ENCODE results near the gene SMIM41. TPM values are rescaled to one million over a fixed set of nuclear protein-coding genes. Genes with fewer than 3 reads are reported as not detected.

SMIM41 gene
- total and polyA plus RNA-seq, 2 experiments from 2014 or later: not detected

DNA sequence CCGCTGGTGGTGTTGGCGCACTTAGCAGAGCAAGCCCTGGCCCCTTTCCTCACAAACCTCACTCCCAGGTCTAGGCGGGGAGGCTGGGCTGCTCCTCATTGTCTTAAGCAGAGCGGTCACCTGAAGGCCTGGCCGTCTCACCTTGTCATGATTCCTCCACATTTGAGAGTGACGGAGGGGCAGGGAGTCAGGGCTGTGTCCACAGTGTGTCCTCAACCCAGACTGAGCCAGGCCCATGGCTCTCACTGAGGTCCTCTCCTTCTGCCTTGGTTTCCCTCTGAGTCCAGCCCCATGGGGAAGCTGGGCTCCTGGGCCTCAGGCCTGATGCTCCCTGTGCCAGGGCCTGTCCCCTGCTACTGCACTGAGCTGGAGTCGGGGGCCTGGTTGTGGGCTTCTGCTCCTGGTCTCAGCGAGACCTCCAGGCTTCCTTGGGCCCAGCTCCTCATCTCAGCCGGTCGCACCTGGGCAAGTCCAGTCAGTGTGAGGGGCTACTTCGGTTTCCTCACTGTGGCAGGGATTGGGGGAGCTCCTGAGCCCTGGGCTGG is 67.4 kb downstream of the SMIM41 start:
- in situ Hi-C loops (cut with MboI): no loop called here
- 54 to 57% methylated on average over 10 to 11 of the region's 11 CpGs for WGBS, 2 experiments (ENCODE audit: low coverage in 1 of 2, low lambda C conversion rate in 2 of 2, missing lambda C conversion rate in 2 of 2)
- H3F3A ChIP-seq (ENCODE audit: insufficient read depth): peaks cover 19% of the 10 kb centered on the region
- H3K4me3 ChIP-seq: peak overlapping the region; percentile 15; the same call in 1 of the 2 replicates
- H3K36me3 ChIP-seq (ENCODE audit: low read depth): no peaks in the 10 kb centered on the region
- no peaks in the 10 kb centered on the region for H3K9me2 ChIP-seq (ENCODE audit: insufficient read depth)
- H3K9ac ChIP-seq: peak overlapping the region; percentile 88
- peak; percentile 13 for DNase-seq
- H2AFZ ChIP-seq: no peak overlapping the region
- H3K4me2 ChIP-seq (ENCODE audit: unreplicated experiment): peak overlapping the region; percentile 80
- no peaks in the 10 kb centered on the region for H3K27me3 ChIP-seq (replicated peaks; ENCODE audit: insufficient read depth)
- H3K4me1 ChIP-seq (ENCODE audit: insufficient read depth): peaks cover 40% of the 10 kb centered on the region
- no peak for TF ChIP-seq EZH2phosphoT487 (IDR thresholded peaks at IDR 0.05; ENCODE audit: insufficient read depth, low read depth)
- no peak for TF ChIP-seq EZH2 (IDR thresholded peaks at IDR 0.05; ENCODE audit: insufficient read depth, poor library complexity, severe bottlenecking)
- no peaks in the 10 kb centered on the region for H3K9me3 ChIP-seq (ENCODE audit: low read depth)
- no peaks in the 10 kb centered on the region for H4K20me1 ChIP-seq (ENCODE audit: insufficient read depth)
- peak overlapping the region; percentile 97 for H3K27ac ChIP-seq
- H3K79me2 ChIP-seq (ENCODE audit: insufficient read depth): no peaks in the 10 kb centered on the region

DNA sequence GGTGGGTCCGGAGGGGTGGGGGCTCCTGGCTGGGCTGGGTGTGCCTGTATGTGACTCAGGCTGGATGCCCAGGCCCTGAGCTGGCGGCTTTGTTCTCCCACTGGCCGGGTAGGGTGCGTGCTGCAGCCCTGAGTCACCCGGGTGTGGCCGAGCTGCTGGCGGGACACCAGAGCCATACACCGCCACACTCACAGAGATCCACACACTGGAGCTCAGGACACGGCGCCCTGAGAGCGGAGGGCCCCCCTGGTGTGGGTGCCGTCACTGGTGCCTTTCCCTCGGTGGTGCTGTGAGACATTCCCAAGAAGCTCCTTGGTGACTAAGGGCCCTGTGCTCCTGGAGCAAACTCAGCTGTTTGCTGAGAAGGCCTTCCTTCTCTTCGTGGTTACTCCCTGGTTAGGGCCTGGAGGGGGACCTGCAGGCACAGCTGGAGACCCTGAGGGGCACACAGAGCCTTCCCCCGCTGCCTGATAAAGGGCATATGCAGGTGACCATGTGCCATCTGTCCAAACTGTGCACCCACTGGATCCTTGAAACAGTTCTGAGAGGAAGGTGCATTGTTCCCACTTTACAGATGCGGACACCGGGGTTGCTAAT is 68.0 kb downstream of the SMIM41 start:
- H3K27me3 ChIP-seq (replicated peaks; ENCODE audit: insufficient read depth): no peaks in the 10 kb centered on the region
- peak; percentile 99 for DNase-seq
- no peaks in the 10 kb centered on the region for H3K9me3 ChIP-seq (ENCODE audit: low read depth)
- no peaks in the 10 kb centered on the region for H4K20me1 ChIP-seq (ENCODE audit: insufficient read depth)
- no peaks in the 10 kb centered on the region for H3K9me2 ChIP-seq (ENCODE audit: insufficient read depth)
- H3K27ac ChIP-seq: peak overlapping the region; percentile 98
- no peaks in the 10 kb centered on the region for H3K36me3 ChIP-seq (ENCODE audit: low read depth)
- H3K4me1 ChIP-seq (ENCODE audit: insufficient read depth): peaks cover 41% of the 10 kb centered on the region
- H3K9ac ChIP-seq: peak overlapping the region; percentile 88
- TF ChIP-seq EZH2phosphoT487 (IDR thresholded peaks at IDR 0.05; ENCODE audit: insufficient read depth, low read depth): no peak
- no peak for TF ChIP-seq EZH2 (IDR thresholded peaks at IDR 0.05; ENCODE audit: insufficient read depth, poor library complexity, severe bottlenecking)
- WGBS, 2 experiments (ENCODE audit: low coverage in 1 of 2, low lambda C conversion rate in 2 of 2, missing lambda C conversion rate in 2 of 2): 9 to 12% methylated on average over 16 to 17 of the region's 17 CpGs
- no peak overlapping the region for H2AFZ ChIP-seq
- no peaks in the 10 kb centered on the region for H3K79me2 ChIP-seq (ENCODE audit: insufficient read depth)
- peaks cover 19% of the 10 kb centered on the region for H3F3A ChIP-seq (ENCODE audit: insufficient read depth)
- H3K4me2 ChIP-seq (ENCODE audit: unreplicated experiment): peak overlapping the region; percentile 44
- in situ Hi-C loops (cut with MboI): no loop called here
- H3K4me3 ChIP-seq: no peak overlapping the region

DNA sequence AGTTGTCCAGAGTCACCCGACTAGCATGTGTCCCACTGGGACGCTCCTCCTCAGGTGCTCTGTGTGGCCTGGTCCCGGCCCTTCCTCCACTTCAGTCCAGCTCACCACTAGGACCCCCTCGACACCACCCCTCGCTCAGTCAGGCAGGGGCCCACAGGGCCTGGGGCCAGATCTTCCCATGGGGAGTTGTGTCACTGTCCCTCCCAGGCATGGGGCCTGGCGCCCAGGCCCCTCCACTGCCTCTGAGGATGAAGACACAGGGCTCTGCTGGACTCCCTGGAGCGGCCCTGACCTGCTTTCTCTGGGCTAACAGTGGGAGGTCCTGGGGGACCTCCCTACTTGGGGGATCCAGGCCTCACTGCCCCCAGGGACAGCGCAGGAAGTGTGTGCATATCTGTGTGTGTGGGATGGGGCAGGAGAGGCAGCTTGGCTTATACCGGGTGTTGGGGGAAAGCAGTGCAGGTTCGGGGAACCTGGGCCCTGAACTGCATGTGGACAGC is 68.5 kb downstream of the SMIM41 start:
- Histone ChIP-seq H3K79me2 (ENCODE audit: insufficient read depth) (no peaks in the 10 kb centered on the region), H3K9ac (peak overlapping the region; percentile 83), H3K27ac (peak overlapping the region; percentile 98), H3K4me2 (ENCODE audit: unreplicated experiment) (peak overlapping the region; percentile 44), H3K9me2 (ENCODE audit: insufficient read depth) (no peaks in the 10 kb centered on the region), H3K27me3 (replicated peaks; ENCODE audit: insufficient read depth) (no peaks in the 10 kb centered on the region), H3K9me3 (ENCODE audit: low read depth) (no peaks in the 10 kb centered on the region), H3K4me3 (no peak overlapping the region), H3K4me1 (ENCODE audit: insufficient read depth) (peaks cover 46% of the 10 kb centered on the region), H3F3A (ENCODE audit: insufficient read depth) (peaks cover 19% of the 10 kb centered on the region), H4K20me1 (ENCODE audit: insufficient read depth) (no peaks in the 10 kb centered on the region), H2AFZ (no peak overlapping the region), H3K36me3 (ENCODE audit: low read depth) (no peaks in the 10 kb centered on the region)
- no peak for DNase-seq
- TF ChIP-seq EZH2phosphoT487 (IDR thresholded peaks at IDR 0.05; ENCODE audit: insufficient read depth, low read depth) (no peak), EZH2 (IDR thresholded peaks at IDR 0.05; ENCODE audit: insufficient read depth, poor library complexity, severe bottlenecking) (no peak)
- WGBS, 2 experiments (ENCODE audit: low coverage in 1 of 2, low lambda C conversion rate in 2 of 2, missing lambda C conversion rate in 2 of 2): 72 to 73% methylated on average over 9 to 10 of the region's 10 CpGs
- in situ Hi-C loops (cut with MboI): no loop called here

DNA sequence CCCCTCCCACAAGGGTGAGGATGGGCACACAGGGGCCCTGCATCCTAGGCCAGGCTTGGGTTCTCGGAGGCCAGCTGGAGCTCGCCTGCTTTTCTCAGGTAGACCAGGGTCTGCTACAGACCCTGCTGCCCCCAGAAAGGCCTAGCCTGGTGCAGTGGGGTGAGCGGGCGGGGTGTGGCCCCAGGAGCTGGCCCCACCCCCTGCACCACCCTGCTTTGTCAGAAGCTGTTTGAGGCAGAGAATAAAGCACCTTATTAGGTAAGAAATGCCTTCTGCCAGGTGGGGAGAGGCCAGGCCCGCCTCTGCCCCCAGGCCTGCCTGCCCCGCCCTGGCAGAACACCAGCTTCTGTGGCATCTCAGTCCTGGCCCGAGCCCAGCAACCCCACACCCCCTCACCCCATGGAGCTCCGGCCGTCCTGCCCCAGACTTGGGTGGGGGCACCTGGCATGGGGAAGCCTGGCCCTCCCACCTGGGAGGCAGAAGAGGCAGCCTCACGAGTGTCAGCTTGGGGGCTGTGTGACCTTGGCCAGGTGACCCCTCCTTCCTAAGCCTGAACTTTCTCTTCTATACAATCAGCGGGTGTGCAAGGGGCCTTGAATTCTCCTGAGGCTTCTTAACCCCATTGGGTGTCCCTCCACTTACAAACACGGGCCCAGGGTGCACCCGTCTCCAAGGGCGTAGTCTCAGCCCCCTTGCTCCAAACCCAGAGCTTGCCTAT is 69.1 kb downstream of the SMIM41 start:
- Histone ChIP-seq H3K4me3 (no peak overlapping the region), H3K4me1 (ENCODE audit: insufficient read depth) (peaks cover 48% of the 10 kb centered on the region), H3F3A (ENCODE audit: insufficient read depth) (peaks cover 19% of the 10 kb centered on the region), H3K4me2 (ENCODE audit: unreplicated experiment) (peak overlapping the region; percentile 44), H3K27ac (peak overlapping the region; percentile 98), H3K9me3 (ENCODE audit: low read depth) (no peaks in the 10 kb centered on the region), H4K20me1 (ENCODE audit: insufficient read depth) (no peaks in the 10 kb centered on the region), H3K27me3 (replicated peaks; ENCODE audit: insufficient read depth) (no peaks in the 10 kb centered on the region), H3K9me2 (ENCODE audit: insufficient read depth) (no peaks in the 10 kb centered on the region), H3K9ac (peak overlapping the region; percentile 83), H3K79me2 (ENCODE audit: insufficient read depth) (no peaks in the 10 kb centered on the region), H2AFZ (no peak overlapping the region), H3K36me3 (ENCODE audit: low read depth) (no peaks in the 10 kb centered on the region)
- TF ChIP-seq EZH2phosphoT487 (IDR thresholded peaks at IDR 0.05; ENCODE audit: insufficient read depth, low read depth): no peak
- no peak for TF ChIP-seq EZH2 (IDR thresholded peaks at IDR 0.05; ENCODE audit: insufficient read depth, poor library complexity, severe bottlenecking)
- peak; percentile 29 for DNase-seq
- in situ Hi-C loops (cut with MboI): no loop called here
- 84 to 89% methylated on average over 14 of the region's 14 CpGs for WGBS, 2 experiments (ENCODE audit: low coverage in 1 of 2, low lambda C conversion rate in 2 of 2, missing lambda C conversion rate in 2 of 2)
